Gastrocnemius medialis (tissue), 4 donors: ENCODE results near the gene TBX20.
"Not testable (repeated sequence)": the region's sequence is repeated elsewhere in the genome, so short reads cannot be mapped to it uniquely, and the experiment has no call there.

ENCODE experiments used
- CTCF ChIP-seq, 5 experiments: fragments of 450-650 bp in 3 of 5; fragments of 200-600 bp in 2 of 5; sonication (generic) in 2 of 5; IDR thresholded peaks in 4 of 5; conservative IDR thresholded peaks in 1 of 5; 1 replicate in 4 of 5; 2 replicates in 1 of 5; pipeline ENCODE4 v1.5.1; 2016 to 2019; ENCODE audit warnings: antibody characterized with exemption in 5 of 5, mild to moderate bottlenecking in 3 of 5, moderate library complexity in 3 of 5
- POLR2A ChIP-seq, 2 donors: fragments of 450-650 bp; IDR thresholded peaks; one replicate each; pipeline ENCODE4 v1.6.1; 2017; ENCODE audit warnings: antibody characterized with exemption in 2 of 2, mild to moderate bottlenecking in 2 of 2, moderate library complexity in 2 of 2

- TF ChIP-seq CTCF (IDR thresholded peaks at IDR 0.05 in 4 of 5, conservative IDR thresholded peaks at IDR 0.05 in 1 of 5); POLR2A (IDR thresholded peaks at IDR 0.05): not testable (repeated sequence)
Observed at GRCh38 chr7:35206924-35207323, 47.0 kb downstream of the TBX20 start.
